Activated CD8-positive, alpha-beta T cell treated with anti-CD3 and anti-CD28 coated beads for 36 hours (primary cell): Measurements from ENCODE around the gene KRT12. TPM values are rescaled to one million over a fixed set of nuclear protein-coding genes. Genes with fewer than 3 reads are reported as not detected.

ENCODE experiments used
- ATAC-seq: fragments of 200-7000 bp; cut with Tn5 transposase; one replicate; pipeline ENCODE4 v1.10.0; 2021; ENCODE audit warnings: mild to moderate bottlenecking, moderate library complexity
- CTCF ChIA-PET: fragments of 350-600 bp; sonication (Branson Sonifier 250); formaldehyde crosslinking; loops from one replicate; lab custom pipeline; 2021; ENCODE audit warnings: antibody characterized with exemption; lab: Charles Lee
- POLR2A ChIA-PET: fragments of 350-600 bp; sonication (Branson Sonifier 250); formaldehyde crosslinking; loops from one replicate; lab custom pipeline; 2021; ENCODE audit warnings: antibody characterized with exemption; lab: Charles Lee
- DNase-seq: peaks from one replicate; pipeline ENCODE4 v3.0.0-alpha.2; 2020
- H3K27ac Mint-ChIP-seq: one replicate; pipeline ENCODE4 v1.8.0; 2021; ENCODE audit warnings: mild to moderate bottlenecking, mixed read lengths
- H3K27me3 Mint-ChIP-seq: one replicate; pipeline ENCODE4 v1.8.0; 2021; ENCODE audit warnings: mixed read lengths
- H3K36me3 Mint-ChIP-seq: one replicate; pipeline ENCODE4 v1.8.0; 2021; ENCODE audit warnings: low read depth, mixed read lengths
- H3K4me1 Mint-ChIP-seq: one replicate; pipeline ENCODE4 v1.8.0; 2021; ENCODE audit warnings: low read depth, mixed read lengths
- H3K4me3 Mint-ChIP-seq: one replicate; pipeline ENCODE4 v1.8.0; 2021; ENCODE audit warnings: mild to moderate bottlenecking, moderate library complexity, mixed read lengths
- H3K9me3 Mint-ChIP-seq: one replicate; pipeline ENCODE4 v1.8.0; 2021; ENCODE audit warnings: mixed read lengths
- CTCF ChIP-seq: fragments of 200-600 bp; IDR thresholded peaks from one replicate; pipeline ENCODE4 v1.8.0; 2022; ENCODE audit warnings: antibody characterized with exemption, mild to moderate bottlenecking
- intact Hi-C: fragments of 100-400 bp; cut with micrococcal nuclease; formaldehyde crosslinking; loops from one replicate; pipeline ENCODE4 v1.10.0; 2022
- total RNA-seq, 2 experiments: library from RNA; stranded (reverse); gene quantifications; one replicate each; pipeline ENCODE4 v1.2.3, GENCODE V29; 2021

Gene KRT12
- total RNA-seq, 2 experiments from 2014 or later: not detected

GRCh38 chr17:40813804-40814203 is 53.2 kb downstream of the KRT12 start:
- no peak overlapping the region for H3K27ac Mint-ChIP-seq
- H3K36me3 Mint-ChIP-seq: peaks cover 18% of the 10 kb centered on the region
- CTCF ChIA-PET: no interaction called here
- POLR2A ChIA-PET: interaction anchor here (0.7 kb wide), 1 partner anchor 389 kb away, joined by 3 read pairs; no protein-coding TSS in a partner anchor
- peaks cover 40% of the 10 kb centered on the region for H3K27me3 Mint-ChIP-seq
- H3K9me3 Mint-ChIP-seq: no peaks in the 10 kb centered on the region
- no peak overlapping the region for H3K4me3 Mint-ChIP-seq
- no peak for ATAC-seq
- peaks cover 6% of the 10 kb centered on the region for H3K4me1 Mint-ChIP-seq
- intact Hi-C loops: no loop called here
- DNase-seq: no peak
- no peak for TF ChIP-seq CTCF

- ChIA-PET POLR2A (no interaction called here), CTCF (interaction anchor here (1.2 kb wide), 1 partner anchor 9 kb away, joined by 6 read pairs; no protein-coding TSS in a partner anchor)
- intact Hi-C loops: no loop called here
- no peaks in the 10 kb centered on the region for H3K9me3 Mint-ChIP-seq
- peaks cover 46% of the 10 kb centered on the region for H3K27me3 Mint-ChIP-seq
- no peak overlapping the region for H3K4me3 Mint-ChIP-seq
- no peak for TF ChIP-seq CTCF
- H3K36me3 Mint-ChIP-seq: peaks cover 13% of the 10 kb centered on the region
- no peak overlapping the region for H3K27ac Mint-ChIP-seq
- peaks cover 3% of the 10 kb centered on the region for H3K4me1 Mint-ChIP-seq
- no peak for ATAC-seq
- no peak for DNase-seq
Observed at GRCh38 chr17:40812639-40813038, 54.4 kb downstream of the KRT12 start.

Other genes starting within 250 kb of the KRT12 start
- gene SMARCE1, start 219.4 kb downstream of the KRT12 start, total RNA-seq: 10 to 100 TPM; 87.8 to 92.5 TPM
- gene KRT222, start 202.0 kb downstream of the KRT12 start, total RNA-seq: not detected
- not detected for gene KRT24, start 163.5 kb downstream of the KRT12 start, total RNA-seq
- gene KRT25, start 111.9 kb downstream of the KRT12 start, total RNA-seq: not detected
- gene KRT26, start 95.0 kb downstream of the KRT12 start, total RNA-seq: not detected
- not detected for gene KRT27, start 84.7 kb downstream of the KRT12 start, total RNA-seq
- not detected for gene KRT28, start 67.3 kb downstream of the KRT12 start, total RNA-seq
- 10 to 100 TPM; 26.9 to 31.3 TPM for gene KRT10, start 44.6 kb downstream of the KRT12 start, total RNA-seq
- gene KRT20, start 18.0 kb upstream of the KRT12 start, total RNA-seq: not detected
- gene KRT23, start 70.4 kb upstream of the KRT12 start, total RNA-seq: not detected
- gene KRT39, start 99.7 kb upstream of the KRT12 start, total RNA-seq: not detected
- gene KRT40, start 117.1 kb upstream of the KRT12 start, total RNA-seq: not detected
- gene KRTAP3-3, start 126.9 kb upstream of the KRT12 start, total RNA-seq: not detected
- not detected for gene KRTAP3-2, start 132.7 kb upstream of the KRT12 start, total RNA-seq
- gene KRTAP3-1, start 141.9 kb upstream of the KRT12 start, total RNA-seq: not detected
- gene KRTAP1-5, start 160.0 kb upstream of the KRT12 start, total RNA-seq: not detected
- not detected for gene KRTAP1-4, start 163.0 kb upstream of the KRT12 start, total RNA-seq
- not detected for gene KRTAP1-3, start 167.7 kb upstream of the KRT12 start, total RNA-seq
- gene KRTAP1-1, start 174.2 kb upstream of the KRT12 start, total RNA-seq: not detected
- gene KRTAP2-1, start 180.1 kb upstream of the KRT12 start, total RNA-seq: not detected
- gene KRTAP2-2, start 188.0 kb upstream of the KRT12 start, total RNA-seq: not detected
- gene KRTAP2-3, start 192.9 kb upstream of the KRT12 start, total RNA-seq: not detected
- gene KRTAP2-4, start 198.7 kb upstream of the KRT12 start, total RNA-seq: not detected
- not detected for gene KRTAP4-7, start 216.9 kb upstream of the KRT12 start, total RNA-seq
- not detected for gene KRTAP4-8, start 230.9 kb upstream of the KRT12 start, total RNA-seq
- gene KRTAP4-16, start 235.0 kb upstream of the KRT12 start, total RNA-seq: not detected
- gene KRTAP4-9, start 238.2 kb upstream of the KRT12 start, total RNA-seq: not detected